K562 (cell line): ENCODE data around the gene PNMA8B. TPM values are rescaled to one million over a fixed set of nuclear protein-coding genes. Genes with fewer than 3 reads are reported as not detected.

Experiments used
- ATAC-seq: fragments of 200-7000 bp; cut with Tn5 transposase; 3 replicates; pipeline ENCODE4 v1.9.1; 2020; ENCODE audit warnings: moderate library complexity
- BruUV-seq: library from RNA; stranded (reverse); fragments of 400-500 nt; replicated peaks from 2 replicates; lab custom pipeline; 2021; lab: Mats Ljungman, UMichigan
- CTCF ChIA-PET: fragments of 300-600 bp; formaldehyde crosslinking; extraction: SDS; loops from one replicate; lab custom pipeline; 2021; ENCODE audit warnings: low intra/inter-chr PET ratio; lab: Yijun Ruan, JAX
- POLR2A ChIA-PET: fragments of 300-600, 350-650 bp; sonication (Branson Sonifier 250); formaldehyde crosslinking; extraction: SDS; loops from one replicate; lab custom pipeline; 2021; ENCODE audit warnings: antibody characterized with exemption, inconsistent platforms; lab: Yijun Ruan, JAX
- DNase-seq, 4 experiments: peaks; one replicate each; pipeline versions ENCODE4 v3.0.0 to v3.0.0-alpha.2; 2011 to 2018; ENCODE audit warnings: low spot score in 3 of 4, mixed read lengths in 3 of 4; ENCODE audit errors: extremely low read depth in 1 of 4
- FAIRE-seq: peaks from 2 replicates; lab custom pipeline; 2011; peaks lifted over from hg19 to GRCh38; lab: Jason Lieb, UNC
- H2AFZ ChIP-seq: 2 replicates; pipeline ENCODE4 v1.6.0; 2011; ENCODE audit warnings: low read depth, low read length, control low read depth, inconsistent platforms
- H3K27ac ChIP-seq: fragments of 200-600 bp; 3 replicates; pipeline ENCODE4 v1.8.0; 2011; ENCODE audit warnings: low read depth, mild to moderate bottlenecking, control low read depth, inconsistent platforms, low read length, moderate library complexity, mixed read lengths; ENCODE audit errors: extremely low read depth
- H3K27me3 ChIP-seq, 2 experiments: fragments of 300-600 bp in 1 of 2; 2 replicates in 1 of 2; 3 replicates in 1 of 2; pipeline versions ENCODE4 v1.6.0 to v1.8.0; 2011; ENCODE audit warnings: inconsistent platforms in 2 of 2, low read length in 2 of 2, mild to moderate bottlenecking in 1 of 2, mixed read lengths in 1 of 2, moderate library complexity in 1 of 2; ENCODE audit not compliant: control insufficient read depth in 2 of 2, insufficient read depth in 2 of 2
- H3K36me3 ChIP-seq: fragments of 300-600 bp; 3 replicates; pipeline ENCODE4 v1.8.0; 2011; ENCODE audit warnings: mild to moderate bottlenecking, low read length, inconsistent platforms; ENCODE audit not compliant: control insufficient read depth, insufficient read depth
- H3K4me1 ChIP-seq, 2 experiments: fragments of 200-600 bp in 1 of 2; replicated peaks in 1 of 2; 2 replicates in 1 of 2; 3 replicates in 1 of 2; pipeline versions ENCODE4 v1.5.1 to v1.8.0; 2011; ENCODE audit warnings: inconsistent platforms in 2 of 2, low read length in 2 of 2, mild to moderate bottlenecking in 1 of 2, mixed read lengths in 1 of 2, moderate library complexity in 1 of 2; ENCODE audit not compliant: control insufficient read depth in 2 of 2, insufficient read depth in 2 of 2
- H3K4me2 ChIP-seq: 2 replicates; pipeline ENCODE4 v1.6.1; 2011; ENCODE audit warnings: low read length, control low read depth, inconsistent platforms, mixed read lengths; ENCODE audit not compliant: insufficient read depth
- H3K4me3 ChIP-seq: fragments of 200-600 bp; sonication (generic), shearing (Covaris generic); 2 replicates; pipeline ENCODE4 v1.5.1; 2016; ENCODE audit warnings: control low read depth, inconsistent platforms
- H3K79me2 ChIP-seq: fragments of 200-600 bp; 3 replicates; pipeline ENCODE4 v1.8.0; 2011; ENCODE audit warnings: low read length, inconsistent platforms; ENCODE audit not compliant: control insufficient read depth, insufficient read depth
- H3K9ac ChIP-seq, 2 experiments: 2 replicates each; pipeline versions ENCODE4 v1.6.0 to v1.6.1; 2011; ENCODE audit warnings: low read depth in 2 of 2, low read length in 2 of 2, control low read depth in 1 of 2, inconsistent platforms in 1 of 2, mild to moderate bottlenecking in 1 of 2, mixed read lengths in 1 of 2; ENCODE audit not compliant: insufficient read depth in 1 of 2
- H3K9me1 ChIP-seq: one replicate; pipeline ENCODE4 v1.6.0; 2011; ENCODE audit warnings: inconsistent platforms, mild to moderate bottlenecking, low read length, moderate library complexity; ENCODE audit not compliant: control insufficient read depth, insufficient read depth
- H3K9me3 ChIP-seq: replicated peaks from 2 replicates; pipeline ENCODE4 v1.5.1; 2011; ENCODE audit warnings: low read depth, low read length, inconsistent platforms; ENCODE audit not compliant: control insufficient read depth, insufficient read depth
- H4K20me1 ChIP-seq: replicated peaks from 2 replicates; pipeline ENCODE4 v1.6.1; 2011; ENCODE audit warnings: low read length, inconsistent platforms, mixed read lengths; ENCODE audit not compliant: control insufficient read depth, insufficient read depth
- BRD4 ChIP-seq: fragments of 200-600 bp; sonication (generic); IDR thresholded peaks from 2 replicates; pipeline ENCODE4 v1.6.1; 2017; ENCODE audit warnings: inconsistent platforms
- GATAD2B ChIP-seq: fragments of 450-650 bp; IDR thresholded peaks from 2 replicates; pipeline ENCODE4 v1.6.1; 2017; ENCODE audit warnings: mild to moderate bottlenecking, borderline replicate concordance
- MYC ChIP-seq, 2 experiments: fragments of 250-450 bp in 1 of 2; sonication (Bioruptor Pico) in 1 of 2; IDR thresholded peaks; 2 replicates each; pipeline versions ENCODE4 v1.5.1 to v1.6.1; 2012 to 2021; ENCODE audit warnings: low read depth in 2 of 2, borderline replicate concordance in 1 of 2, improper control_type of control experiment in 1 of 2, low read length in 1 of 2, mild to moderate bottlenecking in 1 of 2, moderate library complexity in 1 of 2
- STAG1 ChIP-seq: sonication (generic); formaldehyde crosslinking; IDR thresholded peaks from 2 replicates; pipeline ENCODE4 v1.5.0; 2020; ENCODE audit warnings: missing genetic modification reagents, borderline replicate concordance
- TAF1 ChIP-seq: IDR thresholded peaks from 2 replicates; pipeline ENCODE4 v1.6.1; 2011; ENCODE audit warnings: mild to moderate bottlenecking, low read length, moderate library complexity; ENCODE audit not compliant: insufficient read depth, control insufficient read depth, severe bottlenecking; ENCODE audit errors: extremely low read depth
- THRAP3 ChIP-seq: fragments of 450-650 bp; IDR thresholded peaks from 2 replicates; pipeline ENCODE4 v1.6.1; 2016; ENCODE audit warnings: mild to moderate bottlenecking, inconsistent platforms, borderline replicate concordance
- ZNF695 ChIP-seq: fragments of 450-650 bp; formaldehyde crosslinking; IDR thresholded peaks from 2 replicates; pipeline ENCODE4 v1.4.0; 2020; ENCODE audit warnings: mild to moderate bottlenecking, moderate library complexity
- WGBS: fragments of 100-300 bp; shearing (Covaris generic); methylation state at CpG from one replicate; pipeline ENCODE4 v1.1.6; 2016; ENCODE audit warnings: low coverage, mixed read lengths; ENCODE audit not compliant: insufficient coverage; ENCODE audit errors: missing lambda C conversion rate; 5-methylcytosine and 5-hydroxymethylcytosine counted together
- in situ Hi-C: fragments of 300-500 bp; cut with MboI; formaldehyde crosslinking; loops from 4 replicates; pipeline ENCODE4 v1.15.0; 2018; ENCODE audit warnings: inconsistent platforms, mixed read lengths
- intact Hi-C: fragments of 100-400 bp; cut with micrococcal nuclease; formaldehyde crosslinking; loops from 2 replicates; pipeline ENCODE4 v1.14.2; 2022
- polyA plus RNA-seq, 8 experiments: library from polyadenylated mRNA; depleted of rRNA in 4 of 8; stranded (reverse) in 5 of 8; unstranded in 3 of 8; fragments of >200 nt; fragmentation: Nextera tagmentation in 2 of 8; fragmentation: Illumina TruSeq in 1 of 8; extraction: Ambion mirVana in 2 of 8; extraction: Trizol in 1 of 8; gene quantifications; 2 replicates each; pipeline versions ENCODE4 v1.2.1 to v1.2.3, GENCODE V29; 2011 to 2014; ENCODE audit warnings: inconsistent platforms in 1 of 8, missing spikeins in 1 of 8
- total RNA-seq, 7 experiments: library from RNA; depleted of rRNA in 6 of 7; stranded (reverse); fragments of >200 nt in 6 of 7; fragmentation: Illumina TruSeq in 2 of 7; extraction: Trizol in 2 of 7; gene quantifications; 2 replicates each; pipeline versions ENCODE4 v1.2.1 to v1.2.3, GENCODE V29; 2011 to 2021; ENCODE audit warnings: low replicate concordance in 1 of 7
- TF ChIP-seq, protein P1 (sequence below): sonication (generic); formaldehyde crosslinking; IDR thresholded peaks from 2 replicates; pipeline ENCODE4 v1.8.1; 2023; ENCODE audit warnings: mild to moderate bottlenecking, missing genetic modification reagents
- TF ChIP-seq, protein P2 (sequence below): sonication (generic); formaldehyde crosslinking; IDR thresholded peaks from 2 replicates; pipeline ENCODE4 v1.8.1; 2023; ENCODE audit warnings: missing genetic modification reagents, mild to moderate bottlenecking, borderline replicate concordance
- TF ChIP-seq, protein P3 (sequence below): sonication (generic); formaldehyde crosslinking; IDR thresholded peaks from 2 replicates; pipeline ENCODE4 v1.8.0; 2022; ENCODE audit warnings: mild to moderate bottlenecking, missing genetic modification reagents

The PNMA8B gene
- total and polyA plus RNA-seq, 9 of the 15 experiments (the other 6 are each of a cell fraction or from before 2014, with no cell fraction given) = not detected

DNA sequence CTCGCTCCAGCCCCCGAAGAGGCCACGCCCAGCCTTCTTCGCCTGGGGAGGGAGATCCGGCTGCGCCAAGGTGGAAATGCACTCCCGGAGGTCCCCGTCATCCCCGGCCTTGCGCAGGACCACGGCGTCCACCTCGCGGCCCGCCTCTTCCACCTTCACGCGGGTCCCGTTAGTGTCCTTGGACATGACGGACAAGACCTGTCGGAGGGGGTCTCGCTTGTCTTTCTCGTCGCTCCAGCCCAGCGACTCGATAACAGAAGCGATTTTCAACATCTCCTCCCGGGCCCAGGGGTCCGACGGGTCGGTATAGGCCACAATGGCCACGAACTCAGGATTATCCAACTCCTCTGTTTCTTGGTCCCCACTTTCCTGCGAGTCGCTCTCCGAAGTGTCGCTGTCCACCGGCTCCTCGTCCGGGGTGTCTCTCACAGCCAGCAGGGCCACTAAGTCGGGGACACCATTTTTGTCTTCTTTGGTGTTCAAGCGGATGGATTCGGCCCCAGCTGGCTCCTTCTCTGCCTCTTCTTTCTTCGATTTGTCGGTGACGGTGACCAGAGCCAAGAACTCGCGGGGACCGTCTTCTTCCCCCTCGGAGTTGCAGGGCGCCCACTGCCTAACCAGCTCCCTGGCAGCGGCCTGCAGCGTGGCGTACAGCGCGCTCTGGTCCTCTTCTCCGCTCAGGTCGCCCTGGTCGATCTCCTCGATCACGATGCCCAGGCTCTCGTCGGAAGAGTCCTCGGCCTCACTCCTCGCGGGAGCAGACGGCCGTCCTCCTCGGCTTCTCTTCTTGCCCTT is 1.3 kb downstream of the PNMA8B start:
- FAIRE-seq (no peak), DNase-seq (no peak), ATAC-seq (no peak)
- Histone ChIP-seq H3K4me2 (no peak overlapping the region), H3K27me3 (peaks cover 59 to 84% of the 10 kb centered on the region in 2 experiments), H3K4me1 (peaks cover 0 to 37% of the 10 kb centered on the region in 2 experiments; a peak in 3 of 5 replicates), H3K9me1 (no peaks in the 10 kb centered on the region), H3K36me3 (no peaks in the 10 kb centered on the region), H2AFZ (no peak overlapping the region), H4K20me1 (peaks cover 6% of the 10 kb centered on the region), H3K4me3 (no peak overlapping the region), H3K79me2 (no peaks in the 10 kb centered on the region), H3K9ac (no peak overlapping the region), H3K27ac (no peak overlapping the region), H3K9me3 (no peaks in the 10 kb centered on the region; the same call in 1 of the 2 replicates)
- BruUV-seq = no TSS peak
- POLR2A ChIA-PET = interaction anchor here (0.7 to 0.9 kb wide), 2 partner anchors 14 to 119 kb away, joined by 3 read pairs; no protein-coding TSS in a partner anchor
- in situ Hi-C loops (no loop called here), intact Hi-C loops (no loop called here)
- WGBS = 18% methylated on average over 38 of the region's 67 CpGs
- CTCF ChIA-PET = interaction anchor here (0.6 kb wide), 1 partner anchor 431 kb away, joined by 4 read pairs; no protein-coding TSS in a partner anchor
- TF ChIP-seq, protein P1, sequence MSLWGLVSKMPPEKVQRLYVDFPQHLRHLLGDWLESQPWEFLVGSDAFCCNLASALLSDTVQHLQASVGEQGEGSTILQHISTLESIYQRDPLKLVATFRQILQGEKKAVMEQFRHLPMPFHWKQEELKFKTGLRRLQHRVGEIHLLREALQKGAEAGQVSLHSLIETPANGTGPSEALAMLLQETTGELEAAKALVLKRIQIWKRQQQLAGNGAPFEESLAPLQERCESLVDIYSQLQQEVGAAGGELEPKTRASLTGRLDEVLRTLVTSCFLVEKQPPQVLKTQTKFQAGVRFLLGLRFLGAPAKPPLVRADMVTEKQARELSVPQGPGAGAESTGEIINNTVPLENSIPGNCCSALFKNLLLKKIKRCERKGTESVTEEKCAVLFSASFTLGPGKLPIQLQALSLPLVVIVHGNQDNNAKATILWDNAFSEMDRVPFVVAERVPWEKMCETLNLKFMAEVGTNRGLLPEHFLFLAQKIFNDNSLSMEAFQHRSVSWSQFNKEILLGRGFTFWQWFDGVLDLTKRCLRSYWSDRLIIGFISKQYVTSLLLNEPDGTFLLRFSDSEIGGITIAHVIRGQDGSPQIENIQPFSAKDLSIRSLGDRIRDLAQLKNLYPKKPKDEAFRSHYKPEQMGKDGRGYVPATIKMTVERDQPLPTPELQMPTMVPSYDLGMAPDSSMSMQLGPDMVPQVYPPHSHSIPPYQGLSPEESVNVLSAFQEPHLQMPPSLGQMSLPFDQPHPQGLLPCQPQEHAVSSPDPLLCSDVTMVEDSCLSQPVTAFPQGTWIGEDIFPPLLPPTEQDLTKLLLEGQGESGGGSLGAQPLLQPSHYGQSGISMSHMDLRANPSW (CRISPR knock-in tag) = no peak
- TF ChIP-seq MYC (IDR thresholded peaks at IDR 0.05; ENCODE audit: low read depth, low read length) = no peak
- no peak for TF ChIP-seq MYC (CRISPR knock-in tag; IDR thresholded peaks at IDR 0.05; ENCODE audit: borderline replicate concordance, low read depth)
- TF ChIP-seq BRD4 = no peak
- TF ChIP-seq STAG1 (CRISPR knock-in tag) = no peak
- TF ChIP-seq, protein P2, sequence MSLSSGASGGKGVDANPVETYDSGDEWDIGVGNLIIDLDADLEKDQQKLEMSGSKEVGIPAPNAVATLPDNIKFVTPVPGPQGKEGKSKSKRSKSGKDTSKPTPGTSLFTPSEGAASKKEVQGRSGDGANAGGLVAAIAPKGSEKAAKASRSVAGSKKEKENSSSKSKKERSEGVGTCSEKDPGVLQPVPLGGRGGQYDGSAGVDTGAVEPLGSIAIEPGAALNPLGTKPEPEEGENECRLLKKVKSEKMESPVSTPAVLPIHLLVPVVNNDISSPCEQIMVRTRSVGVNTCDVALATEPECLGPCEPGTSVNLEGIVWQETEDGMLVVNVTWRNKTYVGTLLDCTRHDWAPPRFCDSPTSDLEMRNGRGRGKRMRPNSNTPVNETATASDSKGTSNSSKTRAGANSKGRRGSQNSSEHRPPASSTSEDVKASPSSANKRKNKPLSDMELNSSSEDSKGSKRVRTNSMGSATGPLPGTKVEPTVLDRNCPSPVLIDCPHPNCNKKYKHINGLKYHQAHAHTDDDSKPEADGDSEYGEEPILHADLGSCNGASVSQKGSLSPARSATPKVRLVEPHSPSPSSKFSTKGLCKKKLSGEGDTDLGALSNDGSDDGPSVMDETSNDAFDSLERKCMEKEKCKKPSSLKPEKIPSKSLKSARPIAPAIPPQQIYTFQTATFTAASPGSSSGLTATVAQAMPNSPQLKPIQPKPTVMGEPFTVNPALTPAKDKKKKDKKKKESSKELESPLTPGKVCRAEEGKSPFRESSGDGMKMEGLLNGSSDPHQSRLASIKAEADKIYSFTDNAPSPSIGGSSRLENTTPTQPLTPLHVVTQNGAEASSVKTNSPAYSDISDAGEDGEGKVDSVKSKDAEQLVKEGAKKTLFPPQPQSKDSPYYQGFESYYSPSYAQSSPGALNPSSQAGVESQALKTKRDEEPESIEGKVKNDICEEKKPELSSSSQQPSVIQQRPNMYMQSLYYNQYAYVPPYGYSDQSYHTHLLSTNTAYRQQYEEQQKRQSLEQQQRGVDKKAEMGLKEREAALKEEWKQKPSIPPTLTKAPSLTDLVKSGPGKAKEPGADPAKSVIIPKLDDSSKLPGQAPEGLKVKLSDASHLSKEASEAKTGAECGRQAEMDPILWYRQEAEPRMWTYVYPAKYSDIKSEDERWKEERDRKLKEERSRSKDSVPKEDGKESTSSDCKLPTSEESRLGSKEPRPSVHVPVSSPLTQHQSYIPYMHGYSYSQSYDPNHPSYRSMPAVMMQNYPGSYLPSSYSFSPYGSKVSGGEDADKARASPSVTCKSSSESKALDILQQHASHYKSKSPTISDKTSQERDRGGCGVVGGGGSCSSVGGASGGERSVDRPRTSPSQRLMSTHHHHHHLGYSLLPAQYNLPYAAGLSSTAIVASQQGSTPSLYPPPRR (CRISPR knock-in tag) = no peak
- no peak for TF ChIP-seq THRAP3
- TF ChIP-seq, protein P3, sequence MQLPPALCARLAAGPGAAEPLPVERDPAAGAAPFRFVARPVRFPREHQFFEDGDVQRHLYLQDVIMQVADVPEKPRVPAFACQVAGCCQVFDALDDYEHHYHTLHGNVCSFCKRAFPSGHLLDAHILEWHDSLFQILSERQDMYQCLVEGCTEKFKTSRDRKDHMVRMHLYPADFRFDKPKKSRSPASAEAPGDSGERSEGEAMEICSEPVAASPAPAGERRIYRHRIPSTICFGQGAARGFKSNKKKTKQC = no peak
- TF ChIP-seq GATAD2B = no peak
- no peak for TF ChIP-seq ZNF695 (CRISPR knock-in tag)
- TF ChIP-seq TAF1 = no peak
